HG03135 (cell line): ENCODE measurements around the gene MPDZ.

ENCODE experiments used
- ATAC-seq: cut with Tn5 transposase; IDR thresholded peaks from one replicate; pipeline ENCODE4 v1.9.1; 2021; ENCODE audit warnings: mild to moderate bottlenecking, moderate library complexity; ENCODE audit not compliant: unreplicated experiment

Gene MPDZ, protein sequence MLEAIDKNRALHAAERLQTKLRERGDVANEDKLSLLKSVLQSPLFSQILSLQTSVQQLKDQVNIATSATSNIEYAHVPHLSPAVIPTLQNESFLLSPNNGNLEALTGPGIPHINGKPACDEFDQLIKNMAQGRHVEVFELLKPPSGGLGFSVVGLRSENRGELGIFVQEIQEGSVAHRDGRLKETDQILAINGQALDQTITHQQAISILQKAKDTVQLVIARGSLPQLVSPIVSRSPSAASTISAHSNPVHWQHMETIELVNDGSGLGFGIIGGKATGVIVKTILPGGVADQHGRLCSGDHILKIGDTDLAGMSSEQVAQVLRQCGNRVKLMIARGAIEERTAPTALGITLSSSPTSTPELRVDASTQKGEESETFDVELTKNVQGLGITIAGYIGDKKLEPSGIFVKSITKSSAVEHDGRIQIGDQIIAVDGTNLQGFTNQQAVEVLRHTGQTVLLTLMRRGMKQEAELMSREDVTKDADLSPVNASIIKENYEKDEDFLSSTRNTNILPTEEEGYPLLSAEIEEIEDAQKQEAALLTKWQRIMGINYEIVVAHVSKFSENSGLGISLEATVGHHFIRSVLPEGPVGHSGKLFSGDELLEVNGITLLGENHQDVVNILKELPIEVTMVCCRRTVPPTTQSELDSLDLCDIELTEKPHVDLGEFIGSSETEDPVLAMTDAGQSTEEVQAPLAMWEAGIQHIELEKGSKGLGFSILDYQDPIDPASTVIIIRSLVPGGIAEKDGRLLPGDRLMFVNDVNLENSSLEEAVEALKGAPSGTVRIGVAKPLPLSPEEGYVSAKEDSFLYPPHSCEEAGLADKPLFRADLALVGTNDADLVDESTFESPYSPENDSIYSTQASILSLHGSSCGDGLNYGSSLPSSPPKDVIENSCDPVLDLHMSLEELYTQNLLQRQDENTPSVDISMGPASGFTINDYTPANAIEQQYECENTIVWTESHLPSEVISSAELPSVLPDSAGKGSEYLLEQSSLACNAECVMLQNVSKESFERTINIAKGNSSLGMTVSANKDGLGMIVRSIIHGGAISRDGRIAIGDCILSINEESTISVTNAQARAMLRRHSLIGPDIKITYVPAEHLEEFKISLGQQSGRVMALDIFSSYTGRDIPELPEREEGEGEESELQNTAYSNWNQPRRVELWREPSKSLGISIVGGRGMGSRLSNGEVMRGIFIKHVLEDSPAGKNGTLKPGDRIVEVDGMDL (N-terminal part only)

DNA sequence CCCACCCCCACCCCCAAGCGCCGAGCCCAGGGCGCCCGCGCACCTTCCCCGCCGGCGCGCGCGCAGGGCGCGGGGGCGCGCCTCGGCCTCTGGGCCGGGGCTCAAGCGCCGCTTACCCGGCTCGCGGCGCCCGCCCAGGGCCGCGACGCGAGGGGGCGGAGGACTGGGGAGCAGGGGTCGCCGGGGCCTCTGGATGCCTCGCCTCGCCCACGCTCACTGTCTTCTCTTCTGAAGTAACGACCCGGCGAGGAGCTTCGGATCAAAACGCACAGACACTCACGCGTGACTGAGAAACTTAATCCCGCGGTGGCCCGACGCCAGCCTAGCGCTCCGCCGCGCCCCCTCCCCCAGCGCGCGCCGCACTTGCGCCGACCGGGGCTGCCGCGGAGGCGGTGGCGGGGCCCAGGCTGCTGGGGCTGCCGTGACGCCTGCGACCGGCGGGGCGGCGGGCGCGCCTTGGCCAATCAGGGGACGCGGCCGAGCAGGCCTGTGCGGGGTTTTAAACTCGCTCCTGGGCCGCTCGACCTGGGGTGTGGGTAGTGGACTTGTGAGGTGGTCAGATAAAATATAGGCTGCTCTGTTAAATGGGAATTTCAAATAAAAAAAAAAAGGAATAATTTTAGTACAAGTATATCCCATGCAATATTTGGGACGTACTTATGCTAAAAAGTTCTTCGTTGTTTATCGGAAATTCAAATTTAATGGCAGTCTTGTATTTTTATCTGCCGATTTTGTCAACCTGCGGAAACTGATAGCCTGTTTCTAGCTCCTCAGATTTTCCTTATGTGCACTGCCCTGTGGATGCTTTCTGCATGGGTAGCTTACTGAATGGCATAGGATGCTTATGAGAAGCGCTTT is at the start of gene MPDZ:
Gene MPDZ (minus strand): TSS at position 409 of the 858 bp plus-strand sequence. CDS start 29,377 bp downstream, outside the sequence.
- no peak for ATAC-seq

DNA sequence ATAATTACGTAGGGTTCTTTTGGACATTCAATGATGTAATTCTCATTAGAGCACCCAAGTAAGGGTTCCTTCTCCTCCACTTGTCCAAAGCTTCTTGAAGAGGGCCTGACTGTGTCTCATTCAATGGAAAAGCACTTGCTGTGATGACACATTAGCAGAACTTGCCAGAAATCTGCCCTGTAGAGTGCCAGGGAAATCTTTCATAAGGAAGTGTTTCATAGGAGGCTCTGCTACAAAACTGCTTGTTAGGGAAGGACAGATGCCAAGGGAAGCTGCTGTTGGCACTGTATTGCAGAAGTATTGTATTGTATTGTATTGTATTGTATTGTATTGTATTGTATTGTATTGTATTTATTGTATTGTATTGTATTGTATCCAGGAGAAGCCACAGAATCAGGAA is 45.5 kb upstream of the MPDZ start:
- no peak for ATAC-seq

DNA sequence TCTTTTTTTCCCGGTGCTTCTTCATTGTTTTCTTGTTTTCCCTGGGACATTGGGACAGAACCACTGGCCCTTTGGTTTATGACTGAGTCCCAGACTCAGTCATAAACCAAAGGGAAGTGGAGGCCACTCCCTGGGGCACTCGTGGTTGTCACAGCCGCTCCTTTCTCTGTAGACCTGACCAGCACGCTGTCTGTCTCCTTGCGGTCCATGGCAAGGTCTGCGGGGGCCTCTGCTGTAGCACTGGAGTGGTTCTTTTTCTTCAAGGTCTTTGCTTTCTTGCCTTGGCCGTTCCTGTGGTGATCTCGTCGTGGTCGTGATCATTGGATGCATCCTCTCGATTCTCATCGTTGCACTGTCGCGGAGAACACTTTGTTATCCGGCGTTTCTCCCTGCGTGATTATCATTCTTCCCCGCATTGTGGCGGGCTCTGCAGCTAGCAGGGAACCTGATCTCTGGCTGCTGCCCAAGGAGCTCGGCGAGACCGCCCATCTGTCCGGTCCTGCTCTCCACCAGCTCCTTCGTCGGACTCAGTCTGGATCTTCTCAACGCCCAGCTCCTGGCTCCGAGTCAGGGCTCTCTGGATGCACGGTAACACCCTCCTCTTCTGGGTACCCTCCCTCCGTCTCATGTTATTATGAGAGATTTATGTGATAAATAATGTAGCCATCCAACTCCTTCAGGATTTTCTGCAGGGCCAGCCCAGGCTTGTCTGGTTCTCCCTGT is 43.5 kb upstream of the MPDZ start:
- ATAC-seq = no peak

DNA sequence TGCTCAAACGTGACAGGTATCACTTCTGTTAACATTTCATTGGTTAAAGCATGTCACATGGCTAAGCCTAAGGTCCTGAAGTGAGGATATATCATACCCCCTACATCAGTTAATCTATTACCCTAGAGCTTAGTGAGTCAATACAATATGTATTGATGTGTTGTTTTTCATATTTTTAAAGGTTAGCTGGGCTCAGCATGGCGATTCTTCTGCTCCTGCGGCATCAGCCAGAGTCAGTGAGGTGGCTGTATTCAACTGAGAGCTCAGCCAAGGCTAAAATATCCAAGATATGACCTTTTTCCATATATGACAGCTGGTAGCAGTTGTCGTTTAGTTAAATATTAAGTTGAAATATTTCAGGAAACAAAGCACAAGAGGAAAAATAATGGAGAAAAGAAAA is 38.5 kb upstream of the MPDZ start:
- ATAC-seq = no peak

DNA sequence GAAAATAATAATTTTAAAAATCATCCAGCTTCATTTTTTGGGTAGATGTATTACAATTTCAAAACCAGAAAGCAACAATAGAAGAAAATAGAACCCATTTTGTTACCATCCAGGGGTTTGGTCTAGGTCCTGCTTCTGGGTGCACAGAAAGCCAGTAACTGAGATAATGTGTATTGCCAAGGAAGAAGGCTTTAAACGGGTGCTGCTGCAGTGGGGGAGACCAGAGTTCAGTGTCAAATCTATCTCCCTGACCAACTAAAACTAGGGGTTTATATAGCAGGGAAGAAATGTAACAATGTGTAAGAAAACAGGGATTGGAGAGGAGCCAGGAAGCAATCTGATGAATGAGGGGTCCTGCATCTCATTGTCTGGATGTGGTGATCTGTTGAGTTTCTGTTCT is 17.5 kb upstream of the MPDZ start:
- no peak for ATAC-seq

DNA sequence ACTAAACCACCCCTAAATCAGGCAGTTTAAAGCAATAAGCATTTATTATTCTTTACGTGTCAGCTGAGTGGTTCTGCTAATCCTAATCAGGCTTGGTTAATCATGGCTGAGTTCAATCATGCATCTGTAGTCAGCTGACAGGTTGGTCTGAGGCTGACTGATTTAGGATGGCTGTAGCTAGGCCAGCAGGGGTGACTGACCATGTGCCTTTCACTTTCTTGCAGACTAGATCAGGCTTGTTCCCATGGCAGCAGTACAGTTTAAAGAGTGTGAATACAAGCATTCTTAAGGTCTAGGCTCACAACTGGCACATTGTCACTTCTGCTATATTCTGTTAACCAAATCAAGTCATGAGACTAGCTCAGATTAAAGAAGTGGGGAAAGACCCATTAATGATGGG is 16.1 kb upstream of the MPDZ start:
- ATAC-seq = no peak

DNA sequence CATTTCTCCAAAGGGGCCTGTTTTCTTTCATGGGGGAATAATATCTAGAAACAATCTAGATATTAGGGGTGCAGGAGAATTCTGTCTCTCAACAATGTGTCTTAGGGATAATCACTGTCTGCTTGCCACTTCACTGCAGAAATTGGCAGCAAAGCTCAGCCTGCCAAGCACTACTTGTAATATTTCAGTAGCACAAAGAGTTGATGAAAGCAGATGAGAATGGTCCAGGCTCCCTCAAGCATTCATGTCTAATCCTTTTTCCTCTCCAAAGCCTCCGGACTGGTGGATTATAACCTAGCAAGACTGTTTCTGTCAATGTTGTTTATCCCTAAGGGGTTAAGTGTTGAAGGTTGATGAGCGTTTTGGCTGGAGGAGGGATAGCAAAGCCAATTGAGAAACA is 13.3 kb upstream of the MPDZ start:
- ATAC-seq = no peak

DNA sequence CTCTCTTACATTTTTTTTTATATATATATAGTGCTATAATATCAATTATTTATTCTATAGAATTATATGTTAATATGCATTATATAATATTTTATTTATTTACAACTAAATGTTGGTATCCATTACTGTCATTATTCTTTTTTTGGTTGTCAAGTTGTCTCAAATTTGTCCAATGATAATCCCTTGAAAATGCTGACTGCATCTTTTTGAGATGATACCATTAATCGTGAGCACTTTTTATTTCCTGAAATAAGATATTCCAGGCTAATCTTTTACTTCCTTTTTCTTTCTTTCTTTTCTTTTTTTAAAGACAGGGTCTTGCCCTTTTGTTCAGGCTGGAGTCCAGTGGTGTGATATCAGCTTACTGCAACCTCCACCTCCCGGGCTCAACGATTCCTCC is 12.7 kb upstream of the MPDZ start:
- ATAC-seq = no peak

DNA sequence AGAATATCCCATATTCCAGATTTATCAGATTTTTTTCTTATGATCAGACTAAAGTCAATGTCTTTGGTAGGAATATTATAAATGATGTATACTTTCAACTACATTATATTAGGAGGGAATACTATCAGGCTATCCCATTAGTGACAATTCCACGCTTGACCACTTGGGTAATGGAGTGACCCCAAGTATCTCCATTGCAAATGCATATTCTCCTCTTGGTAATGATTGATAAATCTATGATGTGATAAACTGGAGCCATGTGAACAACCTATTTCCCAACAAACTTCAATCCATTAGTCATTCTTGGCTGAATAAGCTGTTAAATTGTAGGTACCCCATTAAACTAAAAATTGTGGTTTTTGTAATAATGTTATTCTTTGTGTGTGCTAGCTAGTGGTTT is 12.2 kb upstream of the MPDZ start:
- ATAC-seq = no peak

DNA sequence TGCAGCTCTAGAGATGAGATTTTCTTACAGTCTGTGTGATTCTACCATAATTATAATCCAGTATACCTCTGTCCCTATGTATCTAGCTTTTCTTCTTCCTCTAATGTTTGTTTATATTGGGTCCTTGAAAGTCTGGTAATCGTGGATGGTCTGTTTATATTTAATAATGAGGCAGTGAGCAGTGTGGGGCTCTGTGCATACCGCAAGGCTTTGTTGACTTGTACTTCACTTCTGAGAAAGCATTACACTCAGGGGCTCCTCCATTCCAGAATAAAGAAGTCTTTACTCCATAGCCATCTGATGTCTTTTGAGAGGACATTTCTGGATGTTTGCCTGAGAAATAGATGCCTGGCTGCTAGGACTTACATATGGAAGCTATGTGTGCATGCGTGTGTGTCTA is 4.5 kb upstream of the MPDZ start:
- no peak for ATAC-seq

DNA sequence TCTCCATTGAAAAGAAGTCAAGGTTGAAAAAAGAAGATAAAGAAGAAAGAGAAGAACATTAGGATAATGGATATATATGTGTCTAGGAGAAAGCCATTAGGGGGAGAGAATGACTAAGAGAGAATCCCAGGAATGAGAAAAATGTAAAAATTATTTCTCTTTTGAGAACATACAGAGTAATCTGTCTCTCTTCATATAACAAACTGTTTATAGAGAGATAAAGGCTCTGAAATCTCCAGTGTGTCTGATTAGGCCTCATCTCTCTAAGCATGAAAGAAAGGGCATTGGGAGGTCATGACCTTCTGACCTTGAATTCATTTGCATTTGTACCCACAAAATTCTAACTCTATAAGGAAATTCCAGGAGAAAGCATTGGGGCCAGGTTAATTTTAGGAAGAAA is 3.5 kb upstream of the MPDZ start:
- no peak for ATAC-seq

DNA sequence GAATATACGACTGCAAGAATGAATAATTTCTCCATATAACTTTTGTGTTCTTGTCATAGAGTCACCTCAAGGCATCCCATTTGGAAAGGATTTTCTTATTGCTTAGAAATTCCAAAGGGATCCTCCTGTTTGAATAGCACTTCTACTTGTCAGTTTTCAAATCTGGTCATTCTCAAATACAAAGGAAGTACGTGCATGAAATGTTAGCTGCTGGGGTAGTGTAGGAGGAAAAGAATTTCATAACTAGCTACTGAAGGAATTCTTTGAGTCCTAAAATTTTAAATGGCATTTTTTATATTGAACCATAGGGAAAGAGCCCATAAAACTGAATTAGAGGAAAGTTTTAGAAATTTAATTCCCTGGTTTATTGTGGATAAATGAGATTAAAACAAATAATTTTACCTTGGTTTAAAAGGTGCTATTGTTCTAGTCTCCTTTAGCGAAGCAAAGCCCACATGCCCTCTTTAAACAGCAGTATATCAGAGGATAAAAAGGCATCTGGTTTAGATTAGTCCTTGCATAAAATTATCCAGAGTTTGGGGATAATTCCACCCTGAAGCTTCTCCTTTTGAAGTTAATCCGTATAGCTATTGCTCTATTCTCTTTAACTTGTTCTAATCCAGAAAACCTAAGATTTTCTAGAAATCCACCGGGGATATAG is 2.0 kb upstream of the MPDZ start:
- no peak for ATAC-seq

DNA sequence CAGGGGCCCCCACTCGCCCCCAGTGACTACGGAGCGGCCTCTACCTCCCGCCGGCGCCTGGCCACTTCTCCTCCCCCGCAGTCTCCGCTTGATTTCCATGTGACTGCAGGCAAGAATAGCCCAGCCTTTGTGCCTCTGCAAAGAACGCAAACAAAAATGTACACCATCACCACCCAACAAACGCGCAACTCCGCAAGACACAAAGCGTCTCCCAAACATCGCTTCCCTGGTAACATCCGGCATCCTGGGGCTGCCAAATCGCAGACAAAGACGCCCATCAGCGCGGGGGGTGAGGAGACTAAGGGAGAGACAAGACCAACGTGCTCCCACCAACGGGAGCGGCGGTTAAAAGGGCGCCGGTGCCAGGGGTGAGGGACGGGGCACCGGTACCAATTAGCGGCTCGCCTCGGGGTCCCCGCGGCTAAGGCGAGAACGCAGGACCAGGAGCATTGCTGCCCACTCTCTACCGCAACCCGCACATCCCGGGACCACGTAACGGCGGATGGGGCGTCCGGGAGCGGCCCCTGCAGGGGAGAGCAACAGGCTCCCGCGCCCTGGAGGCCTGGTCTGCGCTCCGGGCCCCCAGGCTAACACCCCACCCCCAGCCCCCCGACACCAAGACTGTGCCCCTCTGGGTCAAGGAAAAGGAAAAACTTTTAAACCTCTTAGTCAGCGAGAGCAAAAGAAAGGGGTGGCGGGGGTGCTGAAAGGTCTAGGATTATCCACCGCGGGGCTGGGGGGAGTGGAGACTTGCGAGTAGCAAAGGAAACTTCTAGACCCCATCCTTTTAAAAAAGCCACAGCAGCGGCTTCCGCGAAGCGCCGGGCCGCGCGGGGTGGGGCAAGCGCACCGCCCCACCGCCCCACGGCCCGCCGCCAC is 885 bp downstream of the MPDZ start:
- ATAC-seq = no peak

DNA sequence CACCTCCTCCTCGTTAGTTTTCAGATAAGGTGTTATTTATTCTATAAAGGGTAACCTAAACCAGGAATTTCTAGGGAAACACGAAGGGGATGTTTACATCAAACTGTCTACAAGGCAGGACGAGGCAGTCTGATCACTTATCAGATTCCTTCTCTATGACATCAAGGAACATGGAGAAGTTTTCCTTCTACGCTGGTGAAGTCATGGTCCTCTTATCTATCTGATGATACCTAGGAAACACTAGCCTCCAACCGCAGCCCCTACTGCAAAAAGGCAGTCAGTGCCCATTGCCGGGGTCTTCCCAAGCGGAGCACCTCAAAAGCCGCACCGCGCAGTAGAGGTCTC is 1.5 kb downstream of the MPDZ start:
- no peak for ATAC-seq

DNA sequence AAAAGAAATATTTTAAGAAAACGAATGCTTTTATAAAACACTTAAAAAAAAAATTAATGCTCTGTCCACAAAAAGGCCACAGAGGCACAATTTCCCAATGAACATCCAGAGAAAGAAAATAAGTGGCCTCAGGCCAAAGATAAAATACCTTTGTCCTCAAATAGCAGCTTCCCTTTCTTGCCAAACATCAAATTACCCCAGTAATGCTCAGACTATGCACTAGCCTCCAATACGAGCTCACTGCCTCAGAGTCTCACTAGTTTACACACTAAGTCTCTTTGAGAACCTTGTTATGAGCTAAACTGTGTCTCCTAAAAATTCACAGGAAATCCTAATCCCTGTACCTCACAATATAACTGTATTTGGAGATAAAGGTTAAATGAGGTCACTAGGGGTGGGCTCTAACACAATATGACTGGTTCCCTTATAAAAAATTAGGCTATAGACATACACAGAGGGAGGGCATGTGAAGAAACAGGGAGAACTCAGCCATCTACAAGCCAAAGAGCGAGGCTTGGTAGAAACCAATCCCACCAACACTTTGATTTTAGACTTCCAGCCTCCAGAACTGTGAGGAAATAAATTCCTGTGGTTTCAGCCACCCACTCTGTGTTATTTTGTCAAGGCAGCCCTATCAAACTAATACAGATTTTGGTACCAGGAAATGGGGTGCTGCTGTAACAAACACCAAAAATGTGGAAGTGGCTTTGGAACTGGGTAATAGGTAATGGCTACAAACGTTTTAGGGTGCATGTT is 4.4 kb downstream of the MPDZ start:
- ATAC-seq = no peak

DNA sequence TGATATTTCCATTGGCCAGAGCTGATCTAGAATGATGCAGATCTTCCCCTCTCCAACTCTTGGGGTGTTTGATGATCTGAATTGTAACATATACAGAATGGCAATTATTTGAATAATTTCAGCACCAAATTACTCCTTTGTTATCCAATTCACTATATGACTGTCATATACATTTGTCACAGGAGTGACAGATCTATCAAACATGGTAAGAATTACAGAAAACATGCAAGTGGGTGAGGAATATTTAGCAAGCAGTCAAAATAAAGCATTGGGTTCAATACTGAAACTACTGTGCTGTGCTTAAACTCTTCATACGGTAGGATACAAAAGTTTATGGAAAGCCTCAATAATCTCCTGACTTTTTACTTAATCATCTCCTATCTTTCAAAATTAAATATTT is 8.8 kb downstream of the MPDZ start:
- ATAC-seq = no peak

DNA sequence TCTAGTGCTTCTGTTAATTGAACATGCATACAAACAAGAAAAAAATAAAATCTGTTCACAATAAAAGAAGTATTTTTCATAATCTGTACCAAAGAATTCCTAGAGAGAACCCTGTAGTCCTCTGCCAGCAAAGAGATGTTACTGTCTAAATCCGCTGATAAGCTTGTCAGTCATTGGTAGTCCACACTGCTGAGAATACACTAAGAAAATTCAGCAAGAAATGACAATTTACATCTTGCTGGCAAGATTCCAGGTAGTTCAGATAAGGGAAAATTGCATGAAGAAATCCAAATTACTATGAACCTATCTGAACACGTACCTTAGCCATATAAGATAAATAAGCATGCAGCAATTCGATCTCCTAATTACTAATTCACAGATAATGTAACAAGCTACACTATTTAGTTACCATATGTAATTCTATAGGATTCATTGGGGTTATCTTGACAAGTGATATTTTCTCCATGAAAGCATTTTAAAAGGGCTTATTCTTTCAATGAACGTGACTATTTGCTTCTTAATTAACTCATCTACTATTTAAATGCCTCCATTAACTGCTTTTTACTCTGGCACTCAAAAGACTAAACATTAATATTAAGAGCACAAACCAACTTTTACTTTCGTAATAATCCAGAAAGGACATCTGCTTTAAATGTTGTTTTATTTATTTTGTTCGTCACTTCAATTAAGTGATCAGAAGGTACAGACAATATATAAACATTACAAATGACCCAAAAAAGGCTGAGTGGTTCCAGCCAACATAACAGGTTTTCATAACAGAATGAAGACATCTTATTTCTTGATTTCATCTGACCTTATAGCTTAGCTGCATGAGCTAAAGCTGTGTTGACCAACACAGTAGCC is 9.7 kb downstream of the MPDZ start:
- ATAC-seq = no peak
